GM23248 (cell line): ENCODE data around the gene MED20. TPM values are rescaled to one million over a fixed set of nuclear protein-coding genes. Genes with fewer than 3 reads are reported as not detected.

ENCODE experiments used
- DNase-seq: peaks from one replicate; pipeline ENCODE4 v3.0.0-alpha.2; 2015
- H2AFZ ChIP-seq: fragments of 200-600 bp; sonication (generic); 2 replicates; pipeline ENCODE4 v1.6.1; 2016; ENCODE audit warnings: antibody characterized with exemption
- H3F3A ChIP-seq: fragments of 200-600 bp; sonication (generic); 2 replicates; pipeline ENCODE4 v1.6.1; 2016; ENCODE audit warnings: mild to moderate bottlenecking, antibody characterized with exemption, mixed run types; ENCODE audit not compliant: insufficient read depth
- H3K27ac ChIP-seq: fragments of 200-600 bp; sonication (generic); 2 replicates; pipeline ENCODE4 v1.5.1; 2016; ENCODE audit warnings: mild to moderate bottlenecking
- H3K27me3 ChIP-seq: fragments of 200-600 bp; sonication (generic); replicated peaks from 2 replicates; pipeline ENCODE4 v1.6.1; 2016; ENCODE audit warnings: mild to moderate bottlenecking; ENCODE audit not compliant: insufficient read depth
- H3K36me3 ChIP-seq: fragments of 200-600 bp; sonication (generic); 2 replicates; pipeline ENCODE4 v1.6.1; 2016; ENCODE audit warnings: low read depth, mild to moderate bottlenecking
- H3K4me1 ChIP-seq: fragments of 200-600 bp; sonication (generic); 2 replicates; pipeline ENCODE4 v1.6.1; 2016; ENCODE audit warnings: mild to moderate bottlenecking; ENCODE audit not compliant: insufficient read depth
- H3K4me2 ChIP-seq: fragments of 200-600 bp; sonication (generic); one replicate; pipeline ENCODE4 v1.6.1; 2016; ENCODE audit warnings: mild to moderate bottlenecking; ENCODE audit not compliant: unreplicated experiment
- H3K4me3 ChIP-seq: fragments of 200-600 bp; sonication (generic); 2 replicates; pipeline ENCODE4 v1.5.1; 2016; ENCODE audit warnings: mild to moderate bottlenecking
- H3K79me2 ChIP-seq: fragments of 200-600 bp; sonication (generic); 2 replicates; pipeline ENCODE4 v1.6.1; 2016; ENCODE audit warnings: mild to moderate bottlenecking; ENCODE audit not compliant: insufficient read depth
- H3K9ac ChIP-seq: fragments of 200-600 bp; sonication (generic); 2 replicates; pipeline ENCODE4 v1.6.1; 2016; ENCODE audit warnings: mild to moderate bottlenecking
- H3K9me2 ChIP-seq: fragments of 200-600 bp; sonication (generic); 2 replicates; pipeline ENCODE4 v1.6.1; 2016; ENCODE audit warnings: mixed run types, mild to moderate bottlenecking, moderate library complexity; ENCODE audit not compliant: insufficient read depth
- H3K9me3 ChIP-seq: fragments of 200-600 bp; sonication (generic); one replicate; pipeline ENCODE4 v1.6.1; 2017; ENCODE audit warnings: low read depth
- H4K20me1 ChIP-seq: fragments of 200-600 bp; sonication (generic); 2 replicates; pipeline ENCODE4 v1.6.0; 2016; ENCODE audit not compliant: insufficient read depth
- EZH2 ChIP-seq: fragments of 200-600 bp; sonication (generic); IDR thresholded peaks from 2 replicates; pipeline ENCODE4 v1.6.1; 2018; ENCODE audit warnings: antibody characterized with exemption, mild to moderate bottlenecking; ENCODE audit not compliant: insufficient read depth, poor library complexity, severe bottlenecking
- EZH2phosphoT487 ChIP-seq: fragments of 200-600 bp; sonication (generic); IDR thresholded peaks from 2 replicates; pipeline ENCODE4 v1.6.1; 2018; ENCODE audit warnings: antibody characterized with exemption, moderate library complexity, mild to moderate bottlenecking, low read depth; ENCODE audit not compliant: insufficient read depth
- WGBS, 2 experiments: methylation state at CpG; one replicate each; pipeline ENCODE4 v1.1.6; 2015 to 2017; ENCODE audit warnings: low lambda C conversion rate in 2 of 2, low coverage in 1 of 2; ENCODE audit errors: missing lambda C conversion rate in 2 of 2; 5-methylcytosine and 5-hydroxymethylcytosine counted together
- in situ Hi-C: fragments of 300-500 bp; cut with MboI; formaldehyde crosslinking; loops from 2 replicates; pipeline ENCODE4 v1.15.0; 2020
- polyA plus RNA-seq: library from polyadenylated mRNA; unstranded; fragments of >200 nt; fragmentation: Nextera tagmentation; extraction: Ambion mirVana; gene quantifications from 2 replicates; pipeline ENCODE4 v1.2.1, GENCODE V29; 2016
- total RNA-seq: library from RNA; depleted of rRNA; stranded (reverse); fragments of >200 nt; shearing (Covaris generic); gene quantifications from 2 replicates; pipeline ENCODE4 v1.2.3, GENCODE V29; 2014

The MED20 gene
- total and polyA plus RNA-seq, 2 experiments from 2014 or later, result 24.2 to 30.6 TPM

DNA sequence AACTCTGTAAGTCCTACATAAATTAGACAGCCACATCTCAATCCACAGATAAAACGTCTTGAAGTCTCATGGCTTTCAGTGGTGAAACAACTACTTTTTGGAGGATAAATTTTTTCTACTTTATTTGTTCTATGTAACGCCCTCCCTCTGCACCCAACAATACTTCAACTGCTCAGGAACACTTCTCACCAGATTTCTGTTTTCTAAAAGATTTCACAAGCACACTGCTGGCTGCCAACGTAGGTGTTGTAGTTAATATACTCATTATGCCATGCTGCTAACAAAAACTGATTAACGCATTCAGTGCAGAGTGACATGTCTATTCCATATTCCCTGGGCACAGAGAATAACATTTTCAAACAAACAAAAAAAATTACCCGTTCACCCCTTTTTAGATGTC is 36.0 kb downstream of the MED20 start:
- Histone ChIP-seq H3K4me1 (peaks cover 5% of the 10 kb centered on the region; the same call in 1 of the 2 replicates), H4K20me1 (no peaks in the 10 kb centered on the region), H3K36me3 (no peaks in the 10 kb centered on the region), H3K9me2 (no peaks in the 10 kb centered on the region), H3K4me2 (no peak overlapping the region), H3K27me3 (no peaks in the 10 kb centered on the region), H3K4me3 (no peak overlapping the region), H3K9ac (no peak overlapping the region), H2AFZ (no peak overlapping the region), H3K79me2 (no peaks in the 10 kb centered on the region), H3F3A (no peaks in the 10 kb centered on the region), H3K27ac (no peak overlapping the region), H3K9me3 (no peaks in the 10 kb centered on the region)
- in situ Hi-C loops, result no loop called here
- no peak for DNase-seq
- TF ChIP-seq EZH2 (no peak), EZH2phosphoT487 (no peak)
- 86 to 92% methylated on average over 5 of the region's 5 CpGs for WGBS, 2 experiments

DNA sequence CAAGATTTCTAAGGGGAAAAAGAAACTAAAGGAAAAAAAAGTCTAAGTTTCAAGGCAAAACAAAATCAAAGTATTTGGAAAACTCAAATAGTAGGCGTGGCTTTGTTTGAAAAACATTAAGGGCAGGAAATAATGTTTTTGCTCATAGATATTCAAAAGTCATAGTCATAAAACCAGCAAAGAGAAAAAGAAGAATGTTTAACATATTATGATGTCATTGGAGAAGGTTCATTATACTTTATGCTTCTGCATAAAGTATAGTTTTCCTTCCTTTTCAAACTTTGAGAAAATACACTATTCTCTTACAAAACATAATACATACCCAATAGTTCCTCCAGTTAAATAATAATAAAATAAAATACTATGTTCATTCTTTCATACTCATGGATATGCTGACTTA is 39.4 kb downstream of the MED20 start:
- WGBS, 2 experiments, result 58 to 62% methylated on average over 1 of the region's 1 CpG
- no peak overlapping the region for H3K27ac ChIP-seq
- H3K4me3 ChIP-seq, result no peak overlapping the region
- peaks cover 26% of the 10 kb centered on the region for H3F3A ChIP-seq
- peaks cover 17% of the 10 kb centered on the region for H3K4me1 ChIP-seq
- no peaks in the 10 kb centered on the region for H3K79me2 ChIP-seq
- in situ Hi-C loops, result no loop called here
- no peak for DNase-seq
- no peaks in the 10 kb centered on the region for H3K9me2 ChIP-seq
- no peak overlapping the region for H3K9ac ChIP-seq
- no peak for TF ChIP-seq EZH2phosphoT487
- TF ChIP-seq EZH2, result no peak
- no peak overlapping the region for H2AFZ ChIP-seq
- no peaks in the 10 kb centered on the region for H3K36me3 ChIP-seq
- no peak overlapping the region for H3K4me2 ChIP-seq
- H4K20me1 ChIP-seq, result no peaks in the 10 kb centered on the region
- no peaks in the 10 kb centered on the region for H3K9me3 ChIP-seq
- H3K27me3 ChIP-seq, result no peaks in the 10 kb centered on the region

DNA sequence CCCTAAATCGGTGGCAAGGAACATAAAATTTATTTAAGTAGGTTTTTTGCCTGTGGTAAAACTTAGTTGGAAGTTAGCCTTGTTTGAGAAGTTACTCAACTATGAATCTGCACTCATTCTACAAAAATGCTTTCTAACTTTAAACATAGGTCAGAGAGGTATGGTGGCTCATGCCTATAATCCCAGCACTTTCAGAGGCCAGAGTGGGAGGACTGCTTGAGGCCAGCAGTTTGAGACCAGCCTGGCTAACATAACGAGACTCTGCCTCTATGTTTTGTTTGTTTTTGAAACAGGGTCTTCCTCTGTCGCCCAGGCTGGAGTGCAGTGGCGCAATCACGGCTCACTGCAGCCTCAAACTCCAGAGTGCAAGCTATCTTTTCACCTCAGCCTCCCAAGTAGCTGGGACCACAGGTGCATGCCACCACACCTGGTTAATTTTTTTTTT is 42.0 kb downstream of the MED20 start:
- TF ChIP-seq EZH2 (no peak), EZH2phosphoT487 (no peak)
- no peaks in the 10 kb centered on the region for H3K79me2 ChIP-seq
- peak; percentile 80 for DNase-seq
- no peaks in the 10 kb centered on the region for H3K36me3 ChIP-seq
- peak overlapping the region; percentile 15; the same call in 1 of the 2 replicates for H3K9ac ChIP-seq
- in situ Hi-C loops, result no loop called here
- H3K27me3 ChIP-seq, result no peaks in the 10 kb centered on the region
- peak overlapping the region; percentile 56 for H3K27ac ChIP-seq
- no peaks in the 10 kb centered on the region for H3K9me2 ChIP-seq
- peak overlapping the region; percentile 74 for H3K4me2 ChIP-seq
- H3F3A ChIP-seq, result peaks cover 26% of the 10 kb centered on the region
- peaks cover 17% of the 10 kb centered on the region for H3K4me1 ChIP-seq
- H3K4me3 ChIP-seq, result peak overlapping the region; percentile 42
- 62 to 64% methylated on average over 5 of the region's 5 CpGs for WGBS, 2 experiments
- no peaks in the 10 kb centered on the region for H3K9me3 ChIP-seq
- no peaks in the 10 kb centered on the region for H4K20me1 ChIP-seq
- H2AFZ ChIP-seq, result no peak overlapping the region

DNA sequence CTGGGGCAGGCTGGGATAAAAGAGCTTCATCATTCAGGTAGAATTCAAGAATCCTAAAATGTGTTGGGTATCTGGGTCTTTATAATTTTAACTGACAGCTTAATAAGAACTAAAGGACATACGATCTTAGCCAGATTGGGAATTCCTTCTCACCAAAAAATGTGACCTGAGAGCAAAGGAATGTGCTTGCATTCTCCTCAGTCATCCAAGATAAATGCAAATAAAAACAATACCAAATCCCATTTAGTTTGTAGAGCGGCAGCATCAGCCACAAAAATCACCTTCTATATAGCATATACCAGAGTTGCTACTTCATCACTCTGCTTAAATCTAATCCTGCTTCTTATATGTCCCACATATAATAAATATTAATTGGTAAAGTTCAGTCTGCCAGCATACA is 42.7 kb downstream of the MED20 start:
- Histone ChIP-seq H3K4me1 (peaks cover 17% of the 10 kb centered on the region), H3K79me2 (no peaks in the 10 kb centered on the region), H2AFZ (no peak overlapping the region), H3K9ac (peak overlapping the region; percentile 15; the same call in 1 of the 2 replicates), H3F3A (peaks cover 26% of the 10 kb centered on the region), H3K36me3 (no peaks in the 10 kb centered on the region), H3K27me3 (no peaks in the 10 kb centered on the region), H3K4me3 (peak overlapping the region; percentile 42), H3K4me2 (peak overlapping the region; percentile 74), H3K9me2 (no peaks in the 10 kb centered on the region), H4K20me1 (no peaks in the 10 kb centered on the region), H3K27ac (peak overlapping the region; percentile 56), H3K9me3 (no peaks in the 10 kb centered on the region)
- WGBS, 2 experiments, result 9 to 12% methylated on average over 2 of the region's 2 CpGs
- TF ChIP-seq EZH2phosphoT487 (no peak), EZH2 (no peak)
- in situ Hi-C loops, result no loop called here
- peak; percentile 72 for DNase-seq

DNA sequence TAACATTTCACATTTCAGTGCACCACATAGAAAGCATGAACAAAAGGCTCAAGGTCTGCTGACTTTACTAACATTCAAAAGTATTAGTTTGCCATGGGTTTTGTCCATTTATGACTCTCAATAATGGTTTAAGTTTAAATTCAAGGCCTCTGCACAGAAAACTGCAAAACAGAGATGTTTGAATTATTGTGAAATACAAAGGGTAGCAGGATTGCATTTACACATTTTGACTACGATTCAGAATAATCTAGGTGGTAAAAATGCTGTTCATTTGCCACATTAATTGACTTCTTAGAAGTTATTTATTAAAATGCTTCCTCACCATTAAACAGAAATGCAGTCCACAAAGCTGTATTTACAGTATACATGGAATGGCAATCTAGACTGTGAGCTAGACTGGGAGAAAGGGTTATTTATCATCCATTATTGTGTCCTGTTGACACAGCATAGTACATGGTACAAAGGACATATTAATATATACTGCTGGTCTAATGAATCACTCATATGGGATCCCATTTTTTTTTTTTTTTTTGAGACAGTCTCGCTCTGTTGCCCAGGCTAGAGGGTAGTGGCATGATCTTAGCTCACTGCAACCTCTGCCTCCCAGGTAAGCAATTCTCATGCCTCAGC is 43.8 kb downstream of the MED20 start:
- no peaks in the 10 kb centered on the region for H3K27me3 ChIP-seq
- H3K4me1 ChIP-seq, result peaks cover 17% of the 10 kb centered on the region
- no peak overlapping the region for H2AFZ ChIP-seq
- H3K4me2 ChIP-seq, result no peak overlapping the region
- H3K9ac ChIP-seq, result no peak overlapping the region
- H3K9me2 ChIP-seq, result no peaks in the 10 kb centered on the region
- no peak overlapping the region for H3K27ac ChIP-seq
- H4K20me1 ChIP-seq, result no peaks in the 10 kb centered on the region
- H3K36me3 ChIP-seq, result no peaks in the 10 kb centered on the region
- no peak for DNase-seq
- H3K79me2 ChIP-seq, result no peaks in the 10 kb centered on the region
- 93 to 99% methylated on average over 2 of the region's 2 CpGs for WGBS, 2 experiments
- H3K4me3 ChIP-seq, result no peak overlapping the region
- in situ Hi-C loops, result no loop called here
- TF ChIP-seq EZH2 (no peak), EZH2phosphoT487 (no peak)
- H3F3A ChIP-seq, result peaks cover 26% of the 10 kb centered on the region
- H3K9me3 ChIP-seq, result no peaks in the 10 kb centered on the region
